ENCODE data around the gene FIGN.

Gene FIGN

DNA sequence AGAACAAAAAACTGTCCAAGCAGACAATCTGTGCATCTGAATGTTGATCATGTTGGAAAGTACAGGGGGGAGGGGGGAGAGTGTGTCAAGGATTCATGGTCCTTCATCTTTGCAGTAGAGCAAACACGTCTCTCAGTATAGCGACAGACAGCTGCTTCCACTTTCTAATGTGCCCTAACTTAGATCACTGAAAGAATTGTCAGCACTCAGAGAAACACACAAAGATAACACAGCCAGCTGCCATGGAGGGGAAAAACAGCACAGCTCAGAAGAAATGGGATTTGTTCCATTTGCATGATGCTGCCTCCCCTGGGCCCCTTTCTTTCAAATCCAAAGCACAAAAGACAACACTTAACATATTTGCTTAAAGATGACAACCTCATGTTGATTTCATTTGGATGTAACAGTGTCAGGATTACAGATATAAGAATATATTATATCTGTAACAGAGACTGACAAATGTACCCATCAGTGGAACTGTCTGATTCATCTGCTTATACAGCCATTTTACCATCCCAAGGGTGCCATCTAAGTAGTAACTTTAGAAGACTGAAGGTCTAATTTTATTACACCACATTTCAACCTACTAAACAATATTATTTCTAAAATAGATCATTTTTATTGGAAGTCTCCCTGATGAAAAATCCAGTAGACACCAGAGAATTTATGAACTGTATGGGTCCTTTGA, 17.7 kb downstream of the FIGN start:
- no peak overlapping the region for H3K9ac ChIP-seq (ENCODE audit: low read length)

DNA sequence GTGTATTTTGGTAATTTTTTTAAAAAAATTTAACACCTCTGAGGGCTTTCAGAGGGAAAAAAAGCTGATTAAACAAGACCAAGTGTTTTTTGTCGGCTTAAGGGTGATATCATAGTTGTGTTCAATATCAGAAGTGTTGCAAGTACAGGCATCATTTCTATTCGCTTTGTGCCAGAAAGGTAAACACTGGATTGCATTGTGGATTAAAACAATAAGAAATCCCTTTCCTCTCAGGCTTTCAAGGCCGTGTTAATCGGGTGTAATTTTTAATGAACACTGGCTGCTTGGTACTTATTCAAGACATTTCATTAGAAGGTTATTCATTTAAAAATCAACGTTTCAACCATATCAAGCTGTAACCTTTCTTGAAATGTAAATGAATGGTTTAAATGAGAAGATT, 18.3 kb downstream of the FIGN start:
- H3K36me3 ChIP-seq (ENCODE audit: insufficient read depth, low read length), result no peaks in the 10 kb centered on the region
- H3K9ac ChIP-seq (ENCODE audit: low read length), result no peak overlapping the region
- H3K27me3 ChIP-seq (ENCODE audit: control insufficient read depth in 1 of 2, insufficient read depth in 2 of 2, low read length in 2 of 2), result no peaks in the 10 kb centered on the region
- H3K27ac ChIP-seq (ENCODE audit: low read depth, low read length), result no peak overlapping the region
- H3K4me1 ChIP-seq (ENCODE audit: insufficient read depth, low read length), result no peaks in the 10 kb centered on the region
- H3K9me3 ChIP-seq (ENCODE audit: low read length), result no peaks in the 10 kb centered on the region
- H3K4me3 ChIP-seq (ENCODE audit: low read depth in 1 of 2, low read length in 2 of 2), result no peak overlapping the region

More for the DNA sequence above, 17.7 kb downstream of the FIGN start:
- H3K4me3 ChIP-seq (ENCODE audit: low read depth in 1 of 2, low read length in 2 of 2), result no peak overlapping the region
- H3K27me3 ChIP-seq (ENCODE audit: control insufficient read depth in 1 of 2, insufficient read depth in 2 of 2, low read length in 2 of 2), result no peaks in the 10 kb centered on the region
- no peaks in the 10 kb centered on the region for H3K9me3 ChIP-seq (ENCODE audit: low read length)
- H3K4me1 ChIP-seq (ENCODE audit: insufficient read depth, low read length), result no peaks in the 10 kb centered on the region
- H3K27ac ChIP-seq (ENCODE audit: low read depth, low read length), result no peak overlapping the region
- no peaks in the 10 kb centered on the region for H3K36me3 ChIP-seq (ENCODE audit: insufficient read depth, low read length)

DNA sequence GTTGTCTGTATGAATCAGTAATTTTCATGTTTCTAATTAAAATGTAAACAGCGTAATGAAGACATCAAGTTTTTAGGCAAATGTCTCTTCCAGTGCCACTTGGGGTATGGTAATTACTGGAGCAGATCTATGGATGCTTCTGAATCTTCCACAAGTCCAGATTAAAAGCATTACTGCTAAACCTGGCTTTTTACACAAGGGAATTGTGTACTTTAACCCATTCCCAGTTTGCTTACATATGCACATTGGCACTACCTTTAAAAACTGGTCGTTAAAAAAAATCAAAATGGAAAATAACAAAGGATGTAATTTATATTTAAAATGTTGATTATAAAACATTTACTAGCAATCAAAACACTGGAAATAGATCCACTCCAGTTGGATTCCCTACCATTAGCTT, 19.7 kb downstream of the FIGN start:
- Histone ChIP-seq H3K36me3 (ENCODE audit: insufficient read depth, low read length) (no peaks in the 10 kb centered on the region), H3K9me3 (ENCODE audit: low read length) (no peaks in the 10 kb centered on the region), H3K27ac (ENCODE audit: low read depth, low read length) (no peak overlapping the region), H3K27me3 (ENCODE audit: control insufficient read depth in 1 of 2, insufficient read depth in 2 of 2, low read length in 2 of 2) (no peaks in the 10 kb centered on the region), H3K4me1 (ENCODE audit: insufficient read depth, low read length) (no peaks in the 10 kb centered on the region), H3K9ac (ENCODE audit: low read length) (no peak overlapping the region), H3K4me3 (ENCODE audit: low read depth in 1 of 2, low read length in 2 of 2) (no peak overlapping the region)

DNA sequence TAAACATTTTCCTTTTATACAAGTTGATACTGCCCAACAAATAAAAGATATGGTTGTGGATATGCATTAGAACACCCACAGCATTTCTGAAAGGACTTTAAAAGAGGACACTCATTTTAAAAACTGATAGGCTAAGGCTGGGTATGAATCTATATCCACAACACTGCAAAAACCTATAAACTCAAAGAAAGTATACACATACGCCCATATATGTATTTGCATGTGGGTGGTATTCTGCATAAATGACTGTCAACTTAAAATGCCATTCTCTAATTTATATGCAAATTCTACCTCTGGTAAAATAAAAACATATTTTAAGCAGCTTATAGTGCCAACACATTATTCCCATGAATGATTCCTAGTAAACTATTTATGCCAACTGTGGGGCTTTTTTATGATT, 20.1 kb downstream of the FIGN start:
- Histone ChIP-seq H3K4me1 (ENCODE audit: insufficient read depth, low read length) (no peaks in the 10 kb centered on the region), H3K9ac (ENCODE audit: low read length) (no peak overlapping the region), H3K36me3 (ENCODE audit: insufficient read depth, low read length) (no peaks in the 10 kb centered on the region), H3K9me3 (ENCODE audit: low read length) (no peaks in the 10 kb centered on the region), H3K27me3 (ENCODE audit: control insufficient read depth in 1 of 2, insufficient read depth in 2 of 2, low read length in 2 of 2) (no peaks in the 10 kb centered on the region), H3K27ac (ENCODE audit: low read depth, low read length) (no peak overlapping the region), H3K4me3 (ENCODE audit: low read depth in 1 of 2, low read length in 2 of 2) (no peak overlapping the region)

DNA sequence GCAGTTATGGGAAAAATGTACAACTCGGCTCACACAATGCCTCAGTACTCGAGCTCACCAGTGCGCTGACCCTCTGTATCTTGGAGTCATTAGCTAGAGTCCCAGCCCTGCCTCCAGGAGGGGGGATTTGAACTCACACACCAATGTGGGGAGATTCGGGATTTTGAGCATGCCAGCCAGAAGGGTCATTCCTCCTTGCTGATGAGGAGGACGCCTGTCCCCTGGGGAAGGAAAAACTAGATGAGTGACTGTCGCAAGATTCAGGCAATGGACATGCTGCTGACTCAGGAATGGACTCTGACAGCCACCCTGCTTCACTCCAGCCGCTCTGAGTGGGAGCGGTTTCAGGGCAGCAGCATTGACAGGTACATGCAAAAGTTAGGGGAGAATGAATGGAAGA, 20.6 kb downstream of the FIGN start:
- H3K27ac ChIP-seq (ENCODE audit: low read depth, low read length), result no peak overlapping the region
- H3K9ac ChIP-seq (ENCODE audit: low read length), result no peak overlapping the region
- no peaks in the 10 kb centered on the region for H3K9me3 ChIP-seq (ENCODE audit: low read length)
- H3K4me3 ChIP-seq (ENCODE audit: low read depth in 1 of 2, low read length in 2 of 2), result no peak overlapping the region
- peaks cover 5% of the 10 kb centered on the region for H3K4me1 ChIP-seq (ENCODE audit: insufficient read depth, low read length)
- no peaks in the 10 kb centered on the region for H3K27me3 ChIP-seq (ENCODE audit: control insufficient read depth in 1 of 2, insufficient read depth in 2 of 2, low read length in 2 of 2)
- no peaks in the 10 kb centered on the region for H3K36me3 ChIP-seq (ENCODE audit: insufficient read depth, low read length)

DNA sequence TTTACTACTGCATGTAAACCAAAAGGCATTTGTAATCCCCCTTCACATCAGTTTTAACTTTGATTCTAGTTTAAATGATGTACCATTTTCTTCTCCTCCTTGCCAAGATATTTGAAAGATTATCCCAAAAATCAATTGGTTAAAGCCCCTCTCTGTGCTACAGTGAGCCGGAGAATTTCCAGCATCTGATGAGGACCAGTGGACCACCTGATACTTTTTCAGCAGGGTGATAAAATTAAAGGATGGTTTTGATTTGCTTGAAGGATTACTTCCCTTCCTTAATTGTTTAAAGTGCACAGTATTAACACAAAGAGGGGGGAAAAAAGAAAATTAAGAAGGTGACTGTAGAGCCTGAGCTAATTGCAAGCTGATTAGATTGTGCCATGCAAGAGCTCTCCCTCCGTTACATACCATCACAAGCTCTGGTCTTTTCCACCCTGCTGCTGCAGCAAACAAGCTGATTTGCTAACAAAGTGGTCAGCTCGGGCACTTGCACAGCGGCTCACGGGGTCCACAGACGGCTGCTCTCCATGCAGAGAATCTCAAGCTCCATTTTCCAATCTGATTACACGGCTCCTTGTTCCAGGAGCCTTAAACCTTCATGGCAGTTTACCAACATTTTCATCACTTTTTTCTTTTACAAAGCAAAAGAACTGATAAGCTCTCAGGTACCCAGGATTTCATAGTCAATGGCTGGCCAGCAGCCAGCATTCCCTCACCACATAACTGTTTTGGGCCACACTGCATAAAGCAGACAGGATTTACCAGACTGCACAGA, 22.1 kb downstream of the FIGN start:
- no peaks in the 10 kb centered on the region for H3K36me3 ChIP-seq (ENCODE audit: insufficient read depth, low read length)
- H3K9ac ChIP-seq (ENCODE audit: low read length), result no peak overlapping the region
- H3K4me1 ChIP-seq (ENCODE audit: insufficient read depth, low read length), result peaks cover 8% of the 10 kb centered on the region
- H3K4me3 ChIP-seq (ENCODE audit: low read depth in 1 of 2, low read length in 2 of 2), result no peak overlapping the region
- H3K27me3 ChIP-seq (ENCODE audit: control insufficient read depth in 1 of 2, insufficient read depth in 2 of 2, low read length in 2 of 2), result no peaks in the 10 kb centered on the region
- no peaks in the 10 kb centered on the region for H3K9me3 ChIP-seq (ENCODE audit: low read length)
- H3K27ac ChIP-seq (ENCODE audit: low read depth, low read length), result no peak overlapping the region

DNA sequence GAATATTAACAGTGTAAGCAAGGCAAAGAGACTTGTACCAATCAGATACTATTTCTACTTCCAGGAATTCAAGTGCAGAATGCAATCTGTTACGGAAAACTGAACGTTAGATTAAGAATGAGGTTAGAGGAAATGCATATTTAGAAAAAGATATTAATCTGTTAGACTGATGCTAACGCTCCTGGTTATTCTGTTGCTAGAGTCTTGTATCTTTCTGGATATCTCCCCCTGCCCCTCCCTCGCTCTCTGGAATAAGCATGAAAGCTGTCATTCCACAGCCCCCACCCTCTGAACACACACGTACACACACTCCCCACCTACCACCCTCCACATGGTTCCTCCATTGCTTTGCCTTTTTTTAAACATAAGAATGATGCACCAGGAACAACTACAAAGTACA, 24.1 kb downstream of the FIGN start:
- H3K27ac ChIP-seq (ENCODE audit: low read depth, low read length), result no peak overlapping the region
- no peaks in the 10 kb centered on the region for H3K36me3 ChIP-seq (ENCODE audit: insufficient read depth, low read length)
- H3K27me3 ChIP-seq (ENCODE audit: control insufficient read depth in 1 of 2, insufficient read depth in 2 of 2, low read length in 2 of 2), result no peaks in the 10 kb centered on the region
- H3K9ac ChIP-seq (ENCODE audit: low read length), result no peak overlapping the region
- H3K4me1 ChIP-seq (ENCODE audit: insufficient read depth, low read length), result peaks cover 8% of the 10 kb centered on the region
- H3K9me3 ChIP-seq (ENCODE audit: low read length), result no peaks in the 10 kb centered on the region
- H3K4me3 ChIP-seq (ENCODE audit: low read depth in 1 of 2, low read length in 2 of 2), result no peak overlapping the region

DNA sequence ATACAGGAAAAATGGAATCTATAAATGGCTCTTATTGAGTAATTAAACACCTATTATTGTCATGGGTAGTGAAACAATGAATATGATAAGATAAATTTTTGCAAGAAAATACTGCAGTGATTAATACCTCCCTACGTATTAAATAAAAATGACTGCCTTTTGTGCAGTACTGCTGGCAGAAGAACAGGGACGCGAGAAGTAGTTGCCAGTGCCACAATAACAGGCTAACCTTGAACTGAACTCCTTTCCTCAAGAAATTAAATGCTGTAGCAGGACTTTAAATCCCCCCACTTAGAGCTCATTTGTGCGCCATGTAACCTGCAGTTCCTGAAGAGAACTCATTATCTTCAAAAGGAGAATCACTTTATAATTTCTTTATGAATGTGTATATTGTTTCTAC, 24.6 kb downstream of the FIGN start:
- Histone ChIP-seq H3K4me3 (ENCODE audit: low read depth in 1 of 2, low read length in 2 of 2) (no peak overlapping the region), H3K4me1 (ENCODE audit: insufficient read depth, low read length) (peaks cover 8% of the 10 kb centered on the region), H3K9ac (ENCODE audit: low read length) (no peak overlapping the region), H3K27ac (ENCODE audit: low read depth, low read length) (no peak overlapping the region), H3K9me3 (ENCODE audit: low read length) (no peaks in the 10 kb centered on the region), H3K36me3 (ENCODE audit: insufficient read depth, low read length) (no peaks in the 10 kb centered on the region), H3K27me3 (ENCODE audit: control insufficient read depth in 1 of 2, insufficient read depth in 2 of 2, low read length in 2 of 2) (no peaks in the 10 kb centered on the region)

DNA sequence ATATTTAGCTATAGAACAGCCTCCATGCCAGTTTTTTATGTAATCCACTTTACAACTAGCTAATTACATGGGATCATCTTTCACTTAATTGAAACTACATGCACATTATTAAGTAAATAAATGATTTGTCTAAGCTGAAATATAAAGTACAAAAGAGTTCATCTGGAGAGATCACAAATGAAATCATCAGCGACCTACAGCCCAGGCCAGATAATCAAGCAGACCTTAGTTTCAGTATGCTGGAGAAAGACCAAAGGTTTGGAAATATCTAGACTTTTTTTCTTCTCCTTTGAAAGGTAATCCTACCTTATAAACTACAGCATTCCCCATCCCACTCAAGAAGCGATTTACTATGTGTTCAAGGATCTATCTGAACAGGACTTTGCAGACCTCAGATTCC, 26.5 kb downstream of the FIGN start:
- no peaks in the 10 kb centered on the region for H3K9me3 ChIP-seq (ENCODE audit: low read length)
- H3K27me3 ChIP-seq (ENCODE audit: control insufficient read depth in 1 of 2, insufficient read depth in 2 of 2, low read length in 2 of 2), result no peaks in the 10 kb centered on the region
- no peaks in the 10 kb centered on the region for H3K36me3 ChIP-seq (ENCODE audit: insufficient read depth, low read length)
- no peak overlapping the region for H3K4me3 ChIP-seq (ENCODE audit: low read depth in 1 of 2, low read length in 2 of 2)
- H3K4me1 ChIP-seq (ENCODE audit: insufficient read depth, low read length), result peaks cover 8% of the 10 kb centered on the region
- no peak overlapping the region for H3K9ac ChIP-seq (ENCODE audit: low read length)
- H3K27ac ChIP-seq (ENCODE audit: low read depth, low read length), result no peak overlapping the region

DNA sequence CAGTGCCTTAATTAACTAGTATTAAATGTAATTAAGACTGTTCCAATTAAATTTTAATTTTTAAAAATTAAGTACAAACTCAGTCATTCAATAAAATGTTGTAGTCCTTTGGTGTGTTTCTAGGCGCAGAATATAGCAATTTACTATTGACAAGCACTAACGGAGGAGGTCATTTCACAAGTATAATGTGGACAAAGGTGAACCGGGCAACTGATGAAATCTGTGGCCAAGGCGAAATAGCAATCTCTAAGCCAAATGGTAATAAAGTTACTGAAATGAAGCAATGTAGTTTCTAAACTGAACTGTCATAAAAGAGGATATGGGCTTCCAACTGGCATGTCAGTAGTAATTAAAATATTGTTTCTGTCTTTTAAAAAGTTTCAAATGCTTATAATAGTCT, 27.5 kb downstream of the FIGN start:
- Histone ChIP-seq H3K27ac (ENCODE audit: low read depth, low read length) (no peak overlapping the region), H3K36me3 (ENCODE audit: insufficient read depth, low read length) (no peaks in the 10 kb centered on the region), H3K9ac (ENCODE audit: low read length) (no peak overlapping the region), H3K4me3 (ENCODE audit: low read depth in 1 of 2, low read length in 2 of 2) (no peak overlapping the region), H3K9me3 (ENCODE audit: low read length) (no peaks in the 10 kb centered on the region), H3K27me3 (ENCODE audit: control insufficient read depth in 1 of 2, insufficient read depth in 2 of 2, low read length in 2 of 2) (no peaks in the 10 kb centered on the region), H3K4me1 (ENCODE audit: insufficient read depth, low read length) (peaks cover 8% of the 10 kb centered on the region)

DNA sequence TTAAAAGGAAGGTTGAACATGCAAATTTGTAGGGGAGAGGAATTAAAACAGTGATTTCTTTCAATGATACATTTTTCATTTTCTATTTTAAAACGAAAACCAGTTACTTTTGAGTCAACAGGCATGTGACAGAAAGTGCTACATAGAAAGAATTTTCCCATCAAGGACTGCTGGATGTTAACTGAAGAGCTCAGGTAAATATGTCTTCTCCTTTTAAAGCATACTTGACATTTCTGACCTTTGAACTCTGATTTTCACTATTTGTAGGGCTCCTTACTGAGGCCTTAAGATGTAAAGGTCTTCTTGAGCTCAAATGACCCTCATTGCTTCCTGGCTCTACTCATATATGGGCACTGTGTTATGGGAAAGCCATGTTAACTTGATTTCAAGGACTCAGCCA, 32.4 kb downstream of the FIGN start:
- Histone ChIP-seq H3K36me3 (ENCODE audit: insufficient read depth, low read length) (no peaks in the 10 kb centered on the region), H3K4me1 (ENCODE audit: insufficient read depth, low read length) (peaks cover 4% of the 10 kb centered on the region), H3K27ac (ENCODE audit: low read depth, low read length) (no peak overlapping the region), H3K27me3 (ENCODE audit: control insufficient read depth in 1 of 2, insufficient read depth in 2 of 2, low read length in 2 of 2) (no peaks in the 10 kb centered on the region), H3K9ac (ENCODE audit: low read length) (no peak overlapping the region), H3K9me3 (ENCODE audit: low read length) (no peaks in the 10 kb centered on the region), H3K4me3 (ENCODE audit: low read depth in 1 of 2, low read length in 2 of 2) (no peak overlapping the region)
